Measurements from ENCODE around the gene PPP1R2B. TPM values are rescaled to one million over a fixed set of nuclear protein-coding genes. Genes with fewer than 3 reads are reported as not detected.

PPP1R2B gene
- not detected for total RNA-seq

GRCh38 chr5:156850206-156850751, at the start of gene PPP1R2B:
Gene PPP1R2B, plus strand, starts transcription at chr5:156850295. Its CDS starts 268 bp downstream, at chr5:156850563.

Other genes with a start within 250 kb of the PPP1R2B start
- not detected for gene TIMD4, start 112.9 kb downstream of the PPP1R2B start, total RNA-seq
- gene HAVCR1, start 208.8 kb downstream of the PPP1R2B start, total RNA-seq = not detected